Measurements from ENCODE around the gene PCDHGB7. TPM values are rescaled to one million over a fixed set of nuclear protein-coding genes. Genes with fewer than 3 reads are reported as not detected.
"Not testable (repeated sequence)": the region's sequence is repeated elsewhere in the genome, so short reads cannot be mapped to it uniquely, and the experiment has no call there.

Gene PCDHGB7
- total RNA-seq, 4 donors from 2014 or later = 12.3 to 19.3 (median 15.3) TPM

DNA sequence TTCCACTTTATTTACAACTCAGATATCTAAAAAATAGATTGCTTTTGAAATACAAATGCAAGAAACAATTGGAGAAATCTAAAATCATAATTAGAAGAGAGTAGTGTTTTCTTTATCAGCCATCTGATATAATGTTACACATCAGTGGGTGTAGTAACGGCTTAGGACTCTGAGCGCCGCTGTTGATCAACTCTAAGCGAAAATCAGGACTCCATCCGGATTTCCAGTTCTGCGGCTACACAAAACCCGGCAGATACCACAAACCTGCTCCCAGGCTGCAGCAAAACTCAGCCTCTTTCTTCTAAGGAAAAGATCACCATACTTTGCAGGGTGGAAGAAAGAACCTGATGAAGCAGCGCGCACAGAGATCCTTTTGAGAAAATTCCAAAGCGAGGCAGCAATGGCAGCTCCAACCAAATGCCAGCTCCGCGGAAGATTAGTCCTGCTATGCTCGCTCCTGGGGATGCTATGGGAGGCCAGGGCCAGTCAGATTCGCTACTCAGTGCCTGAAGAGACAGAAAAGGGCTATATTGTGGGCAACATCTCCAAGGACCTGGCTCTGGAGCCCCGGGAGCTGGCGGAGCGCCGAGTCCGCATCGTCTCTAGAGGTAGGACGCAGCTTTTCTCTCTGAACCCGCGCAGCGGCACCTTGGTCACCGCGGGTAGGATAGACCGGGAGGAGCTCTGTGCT, 14.8 kb upstream of the PCDHGB7 start, which contains the start of gene PCDHGA9:
Gene PCDHGA9 (plus strand): TSS at position 226 of the 691 bp plus-strand sequence. CDS start 175 bp downstream, at position 401.
- peaks cover 3 to 95% (median 15%) of the 10 kb centered on the region in 3 donors for H3K9me3 ChIP-seq
- H3K4me3 ChIP-seq = peak within 1 kb of the TSS; percentile 8 to 34
- no peak within 1 kb of the TSS for H3K27ac ChIP-seq
- 13 to 14% methylated on average over 16 to 20 of the region's 27 CpGs for WGBS, 2 donors (ENCODE audit: low coverage in 1 of 2)
- peaks cover 8% of the 10 kb centered on the region for H3K27me3 ChIP-seq
- peaks cover 0 to 4% (median 0%) of the 10 kb centered on the region in 3 donors for H3K4me1 ChIP-seq
- no peak for ATAC-seq
- TF ChIP-seq EP300 (IDR thresholded peaks at IDR 0.05) (no peak), POLR2A (IDR thresholded peaks at IDR 0.05) (no peak), CTCF (IDR thresholded peaks at IDR 0.05) (peak in 1 of 4 experiments; percentile 23)
- peaks cover 0 to 17% of the 10 kb centered on the region in 2 donors for H3K36me3 ChIP-seq

- no peak overlapping the region for H3K27ac ChIP-seq
- H3K4me1 ChIP-seq = peaks cover 0 to 4% (median 0%) of the 10 kb centered on the region in 3 donors
- no peak for ATAC-seq
- peaks cover 0 to 22% of the 10 kb centered on the region in 2 donors for H3K36me3 ChIP-seq
- peaks cover 8% of the 10 kb centered on the region for H3K27me3 ChIP-seq
- no peak for TF ChIP-seq EP300 (IDR thresholded peaks at IDR 0.05)
- no peak for TF ChIP-seq POLR2AphosphoS5 (IDR thresholded peaks at IDR 0.05)
- TF ChIP-seq POLR2A (IDR thresholded peaks at IDR 0.05) = no peak
- no peak for TF ChIP-seq CTCF (IDR thresholded peaks at IDR 0.05)
- peak overlapping the region in 1 of 2 donors; percentile 34 for H3K4me3 ChIP-seq
- peaks cover 3 to 98% (median 15%) of the 10 kb centered on the region in 3 donors for H3K9me3 ChIP-seq
- WGBS, 2 donors (ENCODE audit: low coverage in 1 of 2) = 21 to 25% methylated on average over 5 to 22 of the region's 22 CpGs
These were observed 14.1 kb upstream of the PCDHGB7 start for GRCh38 chr5:141403387-141403786.

- H3K9me3 ChIP-seq = peaks cover 0 to 99% (median 21%) of the 10 kb centered on the region in 3 donors
- 10 to 20% methylated on average over 15 to 18 of the region's 51 CpGs for WGBS, 2 donors (ENCODE audit: low coverage in 1 of 2)
- H3K4me1 ChIP-seq, H3K27me3 ChIP-seq, ATAC-seq: not testable (repeated sequence)
- peak in 3 of 4 experiments; percentile 23 to 55 (median 33) for TF ChIP-seq CTCF (IDR thresholded peaks at IDR 0.05)
- peaks cover 0 to 33% of the 10 kb centered on the region in 2 donors for H3K36me3 ChIP-seq
- peak within 1 kb of the TSS; percentile 16 to 41 for H3K4me3 ChIP-seq
- H3K27ac ChIP-seq = peak within 1 kb of the TSS in 2 of 4 donors; percentile 35 to 48
These were observed 9.5 kb upstream of the PCDHGB7 start, which contains the start of gene PCDHGB6 for GRCh38 chr5:141407790-141408505. TSS of gene PCDHGB6 (plus strand) at chr5:141408021. CDS start at chr5:141408203, 182 bp downstream.

DNA sequence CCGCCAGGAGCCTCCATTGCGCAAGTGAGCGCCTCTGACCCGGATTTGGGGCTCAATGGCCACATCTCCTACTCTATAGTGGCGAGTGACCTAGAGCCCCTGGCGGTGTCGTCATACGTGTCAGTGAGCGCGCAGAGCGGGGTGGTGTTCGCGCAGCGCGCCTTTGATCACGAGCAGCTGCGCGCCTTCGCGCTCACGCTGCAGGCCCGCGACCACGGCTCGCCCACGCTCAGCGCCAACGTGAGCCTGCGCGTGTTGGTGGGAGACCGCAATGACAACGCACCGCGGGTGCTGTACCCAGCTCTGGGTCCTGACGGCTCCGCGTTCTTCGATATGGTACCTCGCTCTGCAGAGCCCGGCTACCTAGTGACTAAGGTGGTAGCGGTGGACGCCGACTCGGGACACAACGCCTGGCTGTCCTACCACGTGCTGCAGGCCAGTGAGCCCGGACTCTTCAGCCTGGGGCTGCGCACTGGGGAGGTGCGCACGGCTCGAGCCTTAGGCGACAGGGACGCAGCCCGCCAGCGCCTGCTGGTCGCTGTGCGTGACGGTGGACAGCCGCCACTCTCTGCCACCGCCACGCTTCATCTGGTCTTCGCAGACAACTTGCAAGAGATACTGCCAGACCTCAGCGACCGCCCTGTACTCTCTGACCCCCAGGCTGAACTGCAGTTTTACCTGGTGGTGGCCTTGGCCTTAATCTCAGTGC, 7.7 kb upstream of the PCDHGB7 start:
- peaks cover 0 to 99% (median 19%) of the 10 kb centered on the region in 3 donors for H3K9me3 ChIP-seq
- peak overlapping the region in 1 of 2 donors; percentile 1 for H3K4me3 ChIP-seq
- no peak for TF ChIP-seq POLR2AphosphoS5 (IDR thresholded peaks at IDR 0.05)
- no peak for TF ChIP-seq EP300 (IDR thresholded peaks at IDR 0.05)
- TF ChIP-seq POLR2A (IDR thresholded peaks at IDR 0.05) = no peak
- TF ChIP-seq CTCF (IDR thresholded peaks at IDR 0.05) = no peak
- H3K27me3 ChIP-seq = peaks cover 8% of the 10 kb centered on the region
- peaks cover 0 to 36% of the 10 kb centered on the region in 2 donors for H3K36me3 ChIP-seq
- WGBS, 2 donors (ENCODE audit: low coverage in 1 of 2) = 13 to 37% methylated on average over 2 to 3 of the region's 64 CpGs
- H3K4me1 ChIP-seq = no peaks in the 10 kb centered on the region
- ATAC-seq = no peak
- H3K27ac ChIP-seq = no peak overlapping the region
